HT1080 (cell line): Measurements from ENCODE around the gene DSG3. TPM values are rescaled to one million over a fixed set of nuclear protein-coding genes. Genes with fewer than 3 reads are reported as not detected.
A peak's percentile ranks its signal among the peaks of the same experiment; 100 is the strongest.
"Not testable (repeated sequence)": the region's sequence is repeated elsewhere in the genome, so short reads cannot be mapped to it uniquely, and the experiment has no call there.

ENCODE experiments used
- DNase-seq: peaks from one replicate; pipeline ENCODE4 v3.0.0-alpha.2; 2015; ENCODE audit warnings: low read depth
- total RNA-seq: library from RNA; depleted of rRNA; stranded (reverse); fragments of >200 nt; shearing (Covaris generic); gene quantifications from 2 replicates; pipeline ENCODE4 v1.2.3, GENCODE V29; 2014

DSG3 gene
- total RNA-seq, 1 experiment from 2014 or later = not detected

GRCh38 chr18:31490387-31490786 lies 42.8 kb downstream of the DSG3 start:
- peak; percentile 76 for DNase-seq

DNA sequence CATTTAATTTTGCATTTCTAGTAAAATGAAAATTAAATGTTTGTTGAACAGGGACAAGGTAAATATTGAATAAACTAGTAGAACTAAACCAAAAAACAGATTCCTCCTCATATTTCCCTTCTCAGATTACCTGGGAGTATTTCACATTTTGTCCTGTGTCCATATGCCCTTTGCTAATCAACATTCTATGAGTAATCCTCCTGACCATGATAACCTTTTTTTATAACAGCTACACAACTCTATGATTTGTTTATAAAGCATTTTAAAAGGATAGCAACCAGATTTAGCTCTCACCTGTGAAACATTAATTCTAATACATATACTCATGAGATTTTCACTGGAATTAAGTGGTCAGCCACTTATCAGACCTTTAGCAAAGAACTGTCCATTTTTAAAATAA lies 43.3 kb downstream of the DSG3 start:
- DNase-seq = no peak

- DNase-seq = no peak
Measured at GRCh38 chr18:31491586-31491985, 44.0 kb downstream of the DSG3 start.

GRCh38 chr18:31492671-31493070 lies 45.1 kb downstream of the DSG3 start:
- DNase-seq = no peak

DNA sequence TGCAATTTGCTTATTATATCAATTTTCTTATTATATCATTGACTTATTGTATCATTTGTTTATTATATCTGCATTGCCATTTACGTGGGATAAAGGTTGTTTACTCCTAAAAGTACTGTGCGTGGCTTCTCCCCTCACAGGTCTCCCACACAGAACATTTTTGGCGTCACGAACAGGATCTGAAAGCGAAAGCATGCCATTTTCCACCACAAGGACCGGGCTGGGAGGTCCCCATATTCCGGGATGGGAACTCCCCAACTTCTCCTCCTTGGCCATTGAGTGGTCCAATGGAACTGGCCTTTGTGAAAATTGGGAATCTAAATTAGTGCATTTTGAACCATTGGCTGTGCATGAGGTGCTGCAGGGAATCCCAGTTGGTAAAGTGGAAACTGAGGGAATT lies 45.6 kb downstream of the DSG3 start:
- DNase-seq = no peak

DNA sequence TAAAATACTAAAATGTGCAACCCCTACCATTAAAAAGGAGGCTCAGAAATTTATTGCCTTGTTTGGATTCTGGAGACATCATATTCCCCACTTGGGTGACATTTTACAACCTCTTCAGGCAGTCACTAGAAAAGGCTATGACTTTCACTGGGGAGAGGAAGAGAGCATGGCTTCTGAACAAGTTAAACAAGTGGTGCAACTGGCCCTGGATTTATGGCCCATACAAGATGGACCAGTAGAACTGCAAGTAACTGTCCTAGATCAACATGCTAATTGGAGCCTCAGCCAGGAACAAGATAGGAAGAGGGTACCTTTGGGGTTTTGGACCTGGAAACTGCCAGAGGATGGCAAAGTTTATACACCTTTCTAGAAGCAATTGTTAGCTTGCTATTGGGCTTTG lies 46.4 kb downstream of the DSG3 start:
- no peak for DNase-seq

DNA sequence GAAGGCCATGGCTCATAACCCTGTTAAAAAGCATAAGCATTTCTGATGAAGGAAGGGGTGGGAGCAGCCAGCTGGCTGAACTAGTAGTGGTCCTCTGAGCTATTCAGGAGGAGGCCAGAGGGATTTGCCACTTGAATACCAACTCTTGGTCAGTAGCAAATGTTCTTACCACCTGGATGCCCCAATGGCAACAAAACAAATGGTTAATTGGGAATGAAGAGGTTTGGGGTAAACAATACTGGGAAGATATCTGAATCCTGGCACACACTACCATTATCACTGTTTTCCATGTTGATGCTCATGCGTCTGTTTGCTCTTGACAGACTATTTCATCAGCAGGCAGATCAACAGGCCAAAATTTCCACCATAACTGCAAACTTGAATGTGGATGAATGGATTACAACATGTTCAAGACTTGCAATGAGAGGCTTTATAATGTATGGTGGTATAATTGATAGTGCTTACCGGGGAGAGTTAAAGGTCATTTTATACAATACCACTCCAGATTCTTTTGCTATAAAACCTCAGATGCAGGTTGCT lies 47.2 kb downstream of the DSG3 start:
- DNase-seq = not testable (repeated sequence)

- no peak for DNase-seq
Measured at GRCh38 chr18:31497404-31497835, 49.9 kb downstream of the DSG3 start.

DNA sequence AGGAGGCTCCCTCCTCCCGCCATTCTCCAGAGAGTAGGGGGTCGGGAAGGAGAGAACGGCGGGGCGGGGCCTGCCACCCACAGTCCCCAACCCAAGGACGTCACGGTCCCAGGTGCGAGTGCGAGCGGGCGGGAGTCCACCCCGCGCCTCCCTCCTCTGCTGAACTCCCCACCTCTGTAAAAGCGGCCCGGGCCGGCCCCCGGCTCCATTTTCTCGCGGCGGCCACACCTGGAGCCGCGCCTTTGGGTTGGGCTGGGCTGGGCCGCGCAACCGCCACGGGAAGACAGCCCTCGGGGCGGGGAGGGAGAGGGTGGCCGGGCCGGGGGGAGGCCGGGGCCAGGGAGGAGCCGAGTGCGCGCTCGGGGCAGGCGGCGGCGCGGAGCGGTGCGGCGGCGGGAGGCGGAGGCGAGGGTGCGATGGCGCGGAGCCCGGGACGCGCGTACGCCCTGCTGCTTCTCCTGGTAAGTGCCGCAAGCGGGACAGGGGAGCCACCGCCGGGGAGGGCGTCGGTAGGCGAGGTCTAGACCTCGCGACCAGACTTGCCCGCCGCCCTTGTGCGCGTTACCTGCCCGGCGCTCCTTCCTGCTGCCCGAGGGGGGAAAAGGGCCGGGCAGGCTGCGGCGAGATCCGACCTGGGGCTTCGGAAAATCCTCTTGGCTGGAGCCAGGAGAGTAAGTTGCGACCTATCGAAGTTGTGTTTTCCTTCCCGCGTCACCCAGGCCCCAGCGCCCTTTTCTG lies 50.5 kb downstream of the DSG3 start, which contains the start of gene DSG2:
TSS of gene DSG2 (plus strand) at position 342 of the 738 bp plus-strand sequence. CDS start at position 417, 75 bp downstream.
- peak; percentile 50 for DNase-seq

DNA sequence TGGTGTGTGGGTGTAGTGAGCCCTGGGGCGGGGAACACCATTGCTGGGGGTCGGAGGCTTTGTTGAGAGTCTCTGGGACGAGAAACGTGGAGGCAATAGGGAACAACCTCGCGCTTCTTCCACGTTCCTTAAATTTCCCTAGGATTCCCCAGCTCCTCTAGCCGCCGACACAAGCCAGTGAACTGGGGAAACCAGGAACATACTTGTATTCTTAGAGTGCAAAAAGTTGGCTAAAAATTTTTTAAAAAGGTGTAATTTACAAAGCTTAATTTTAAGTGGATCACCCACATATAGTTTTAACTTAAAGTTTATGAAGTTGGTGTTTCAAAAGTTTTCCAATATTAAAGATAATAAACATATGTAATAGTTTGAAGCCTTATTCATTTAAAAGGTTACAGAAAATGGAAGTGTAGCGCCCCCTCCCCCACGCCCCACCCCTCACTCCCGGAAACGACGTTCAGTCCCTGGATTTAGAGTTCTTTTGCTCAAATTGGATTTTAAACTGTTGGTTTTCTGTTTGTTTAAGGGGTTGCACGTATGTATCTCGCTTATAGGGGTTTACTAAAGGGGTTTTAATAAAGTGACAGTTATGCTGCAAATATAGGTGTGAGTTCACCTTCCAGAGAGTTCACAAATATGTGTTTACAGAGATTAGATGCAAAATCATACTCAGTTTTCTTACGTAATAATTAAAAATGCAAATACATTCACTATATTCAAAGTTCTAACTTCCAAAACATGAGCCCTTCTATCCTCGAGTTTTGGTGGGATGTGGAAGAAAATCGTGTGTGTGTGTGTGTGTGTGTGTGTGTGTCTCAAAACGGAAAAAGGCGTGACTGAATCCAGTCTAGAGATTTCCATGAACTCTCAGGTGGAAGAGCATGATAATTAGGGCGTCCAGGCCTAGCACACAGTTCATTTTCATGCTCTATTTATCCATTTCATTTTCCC lies 51.3 kb downstream of the DSG3 start:
- DNase-seq = no peak

DNA sequence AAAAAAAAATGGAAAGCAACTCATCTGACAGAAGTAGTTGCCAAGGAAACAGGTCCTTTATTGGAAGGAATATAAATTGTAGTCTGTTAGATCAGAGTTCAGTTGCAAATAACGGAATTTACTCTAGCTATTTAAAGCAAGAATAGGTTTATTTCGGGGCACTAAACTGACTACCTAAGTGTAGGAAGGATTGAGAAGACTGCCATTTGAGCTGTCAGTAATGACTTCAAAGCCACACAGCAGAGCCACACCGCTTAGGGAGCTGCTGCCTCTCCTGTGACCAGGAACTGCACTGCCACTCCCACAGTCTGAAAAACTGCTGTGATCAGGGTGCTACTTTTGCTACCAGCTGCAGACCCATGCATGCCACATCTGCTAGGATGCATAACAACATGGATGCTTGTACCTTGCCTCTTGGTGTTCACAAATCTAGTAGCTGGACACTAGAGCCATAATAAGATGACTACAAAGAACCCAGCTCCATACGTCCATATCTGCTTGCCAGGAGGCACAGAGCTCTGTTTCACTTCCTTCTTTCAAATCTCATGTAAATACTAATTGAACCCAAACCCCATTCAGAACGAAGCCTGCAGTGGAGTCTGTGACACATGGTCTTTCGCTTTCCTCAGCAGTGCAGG lies 52.6 kb downstream of the DSG3 start:
- DNase-seq = no peak

- DNase-seq = no peak
Measured at GRCh38 chr18:31503011-31503410, 55.5 kb downstream of the DSG3 start.

GRCh38 chr18:31504455-31505147 lies 57.1 kb downstream of the DSG3 start:
- no peak for DNase-seq

DNA sequence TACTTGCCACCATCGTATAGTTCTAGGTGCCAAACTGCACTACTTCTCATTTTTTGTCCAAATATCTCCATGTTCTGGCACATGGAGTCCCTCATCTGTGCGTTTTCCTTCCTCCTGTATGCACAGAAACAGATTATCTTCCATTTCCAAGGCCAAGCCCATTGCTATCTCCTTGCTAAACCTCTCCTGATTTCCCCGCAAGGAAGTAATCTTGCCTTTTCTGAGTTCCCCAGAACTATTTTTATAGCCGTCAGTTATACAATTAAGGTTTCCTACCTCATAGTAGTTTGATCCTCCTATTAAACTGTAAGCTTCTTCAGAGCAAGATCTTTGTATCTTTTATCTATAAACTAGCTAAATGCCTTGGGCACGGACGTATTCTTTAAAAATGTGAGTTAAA lies 57.6 kb downstream of the DSG3 start:
- no peak for DNase-seq

DNA sequence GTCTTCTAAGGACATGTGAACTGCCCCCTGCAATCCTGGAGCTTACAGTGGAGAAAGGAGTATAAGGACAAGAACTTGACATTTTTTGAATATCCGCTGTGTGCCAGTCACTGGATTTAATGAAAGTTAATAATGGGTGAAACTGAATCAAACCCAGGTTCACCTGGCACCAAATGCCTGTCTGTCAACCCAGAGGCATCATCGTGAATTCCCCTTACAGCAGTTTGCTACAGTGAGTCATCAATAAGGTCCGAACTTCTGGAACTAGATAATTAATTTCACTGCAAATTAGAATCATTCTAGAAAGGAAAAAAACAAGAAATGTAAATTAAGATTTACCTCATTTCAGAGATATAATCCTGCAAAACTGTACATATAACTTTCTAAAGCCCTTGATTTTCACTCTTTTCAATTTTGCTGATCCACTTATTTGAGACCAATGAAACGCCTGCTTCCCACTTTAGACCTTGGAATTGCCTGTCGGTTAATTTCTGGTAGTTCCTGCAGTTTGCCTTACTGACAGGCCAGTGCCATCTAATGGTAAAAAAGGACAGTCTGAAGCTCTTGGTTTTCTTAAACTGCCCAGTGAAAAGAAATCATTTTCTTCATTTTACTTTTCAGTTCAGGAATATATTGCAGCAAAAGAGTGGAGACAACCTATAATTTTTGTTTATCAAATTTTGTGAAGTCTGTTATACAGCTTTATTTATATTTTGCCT lies 58.6 kb downstream of the DSG3 start:
- no peak for DNase-seq

DNA sequence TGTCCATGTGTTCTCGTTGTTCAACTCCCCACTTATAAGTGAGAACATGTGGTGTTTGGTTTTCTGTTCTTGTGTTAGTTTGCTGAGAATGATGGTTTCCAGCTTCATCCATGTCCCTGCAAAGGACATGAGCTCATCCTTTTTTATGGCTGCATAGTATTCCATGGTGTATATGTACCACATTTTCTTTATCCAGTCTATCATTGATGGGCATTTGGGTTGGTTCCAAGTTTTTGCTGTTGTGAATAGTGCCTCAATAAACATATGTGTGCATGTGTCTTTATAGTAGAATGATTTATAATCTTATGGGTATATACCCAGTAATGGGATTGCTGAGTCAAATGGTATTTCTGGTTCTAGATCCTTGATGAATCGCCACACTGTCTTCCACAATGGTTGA lies 59.6 kb downstream of the DSG3 start:
- DNase-seq = not testable (repeated sequence)

GRCh38 chr18:31508781-31509180 lies 61.2 kb downstream of the DSG3 start:
- DNase-seq = no peak

GRCh38 chr18:31509571-31509970 lies 62.0 kb downstream of the DSG3 start:
- DNase-seq = no peak

DNA sequence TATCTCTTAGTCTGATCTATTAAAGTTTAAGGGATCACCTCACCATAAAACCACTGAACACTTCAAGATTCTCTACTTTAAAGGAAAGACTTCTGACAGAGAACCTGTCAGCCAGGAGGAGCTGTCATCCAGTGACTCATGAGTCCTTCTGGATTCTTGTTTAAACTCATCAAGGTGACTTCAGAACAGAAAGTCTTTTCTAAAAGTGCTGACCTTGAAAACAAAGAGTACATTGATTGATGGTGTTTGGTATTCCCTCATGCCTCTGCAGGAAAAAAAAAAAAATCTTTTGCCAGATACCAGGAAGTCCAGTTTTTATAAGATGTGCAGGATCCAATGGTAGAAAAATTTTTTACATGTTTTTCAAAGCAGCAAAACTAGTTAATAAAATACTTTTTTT lies 62.8 kb downstream of the DSG3 start:
- DNase-seq = peak; percentile 86

- DNase-seq = no peak
Measured at GRCh38 chr18:31511098-31511497, 63.6 kb downstream of the DSG3 start.
